Suprapubic skin (tissue), 4 donors: ENCODE results near the gene SMURF2.

Experiments used
- POLR2A ChIP-seq, 2 donors: fragments of 450-650 bp; IDR thresholded peaks; one replicate each; pipeline ENCODE4 v1.6.1; 2017; ENCODE audit warnings: antibody characterized with exemption in 2 of 2, mild to moderate bottlenecking in 2 of 2, moderate library complexity in 2 of 2
- POLR2AphosphoS5 ChIP-seq, 3 donors: sonication (generic); formaldehyde crosslinking; IDR thresholded peaks; one replicate each; pipeline ENCODE4 v1.6.1; 2017; ENCODE audit warnings: antibody characterized with exemption in 3 of 3
- TF ChIP-seq, protein P1 (sequence below), 2 donors: fragments of 200-600 bp in 1 of 2; fragments of 450-650 bp in 1 of 2; sonication (generic) in 1 of 2; IDR thresholded peaks; one replicate each; pipeline ENCODE4 v1.5.1; 2016 to 2019; ENCODE audit warnings: antibody characterized with exemption in 2 of 2, mild to moderate bottlenecking in 1 of 2, moderate library complexity in 1 of 2

DNA sequence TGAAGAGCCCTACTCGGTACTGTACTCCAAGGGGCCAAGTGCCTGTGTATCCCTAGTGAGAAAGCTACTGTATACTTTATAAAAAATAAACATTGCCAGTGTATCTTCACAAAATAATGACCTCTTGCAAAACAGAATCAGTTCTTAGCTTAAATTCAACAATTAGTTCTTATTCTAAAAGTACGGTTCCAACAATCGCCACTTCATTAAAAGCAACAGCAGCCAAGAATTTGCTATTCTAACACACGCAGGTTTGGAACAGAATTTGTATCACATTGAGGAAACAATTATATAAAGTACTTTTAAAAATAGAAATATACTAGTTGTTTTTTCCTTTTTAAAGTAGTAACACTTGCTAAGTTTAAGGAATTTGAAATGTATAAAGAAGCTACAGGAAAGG is 106.8 kb downstream of the SMURF2 start:
- TF ChIP-seq, protein P1, sequence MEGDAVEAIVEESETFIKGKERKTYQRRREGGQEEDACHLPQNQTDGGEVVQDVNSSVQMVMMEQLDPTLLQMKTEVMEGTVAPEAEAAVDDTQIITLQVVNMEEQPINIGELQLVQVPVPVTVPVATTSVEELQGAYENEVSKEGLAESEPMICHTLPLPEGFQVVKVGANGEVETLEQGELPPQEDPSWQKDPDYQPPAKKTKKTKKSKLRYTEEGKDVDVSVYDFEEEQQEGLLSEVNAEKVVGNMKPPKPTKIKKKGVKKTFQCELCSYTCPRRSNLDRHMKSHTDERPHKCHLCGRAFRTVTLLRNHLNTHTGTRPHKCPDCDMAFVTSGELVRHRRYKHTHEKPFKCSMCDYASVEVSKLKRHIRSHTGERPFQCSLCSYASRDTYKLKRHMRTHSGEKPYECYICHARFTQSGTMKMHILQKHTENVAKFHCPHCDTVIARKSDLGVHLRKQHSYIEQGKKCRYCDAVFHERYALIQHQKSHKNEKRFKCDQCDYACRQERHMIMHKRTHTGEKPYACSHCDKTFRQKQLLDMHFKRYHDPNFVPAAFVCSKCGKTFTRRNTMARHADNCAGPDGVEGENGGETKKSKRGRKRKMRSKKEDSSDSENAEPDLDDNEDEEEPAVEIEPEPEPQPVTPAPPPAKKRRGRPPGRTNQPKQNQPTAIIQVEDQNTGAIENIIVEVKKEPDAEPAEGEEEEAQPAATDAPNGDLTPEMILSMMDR (IDR thresholded peaks at IDR 0.05): no peak
- TF ChIP-seq POLR2A (IDR thresholded peaks at IDR 0.05) (no peak), POLR2AphosphoS5 (IDR thresholded peaks at IDR 0.05) (no peak)
